ENCODE measurements around the gene KREMEN1.
A peak's percentile ranks its signal among the peaks of the same experiment; 100 is the strongest.
"Not testable (repeated sequence)": the region's sequence is repeated elsewhere in the genome, so short reads cannot be mapped to it uniquely, and the experiment has no call there.

Gene KREMEN1

GRCh38 chr22:29109822-29110221 is 37.0 kb downstream of the KREMEN1 start:
- no peak for DNase-seq

GRCh38 chr22:29110946-29111345 is 38.1 kb downstream of the KREMEN1 start:
- DNase-seq: no peak

GRCh38 chr22:29112121-29112520 is 39.3 kb downstream of the KREMEN1 start:
- no peak for DNase-seq

GRCh38 chr22:29112681-29113080 is 39.8 kb downstream of the KREMEN1 start:
- DNase-seq: no peak

- DNase-seq: no peak
These were observed 40.5 kb downstream of the KREMEN1 start for GRCh38 chr22:29113319-29113718.

- DNase-seq: no peak
These were observed 41.6 kb downstream of the KREMEN1 start for GRCh38 chr22:29114392-29114791.

GRCh38 chr22:29115682-29116288 is 43.0 kb downstream of the KREMEN1 start:
- DNase-seq: no peak

GRCh38 chr22:29116397-29117123 is 43.7 kb downstream of the KREMEN1 start:
- no peak for DNase-seq

- no peak for DNase-seq
These were observed 45.1 kb downstream of the KREMEN1 start for GRCh38 chr22:29117799-29118477.

GRCh38 chr22:29120098-29120912 is 47.5 kb downstream of the KREMEN1 start:
- not testable (repeated sequence) for DNase-seq

- DNase-seq: no peak
These were observed 48.3 kb downstream of the KREMEN1 start for GRCh38 chr22:29121124-29121523.

GRCh38 chr22:29122041-29122440 is 49.2 kb downstream of the KREMEN1 start:
- DNase-seq: peak; percentile 37

- no peak for DNase-seq
These were observed 52.1 kb downstream of the KREMEN1 start for GRCh38 chr22:29124777-29125442.

- DNase-seq: no peak
These were observed 52.6 kb downstream of the KREMEN1 start for GRCh38 chr22:29125443-29125778.

GRCh38 chr22:29125844-29126243 is 53.0 kb downstream of the KREMEN1 start:
- DNase-seq: no peak

- no peak for DNase-seq
These were observed 54.0 kb downstream of the KREMEN1 start for GRCh38 chr22:29126670-29127395.

GRCh38 chr22:29128891-29129807 is 56.3 kb downstream of the KREMEN1 start:
- no peak for DNase-seq

GRCh38 chr22:29129808-29130140 is 56.9 kb downstream of the KREMEN1 start:
- no peak for DNase-seq

GRCh38 chr22:29130476-29130875 is 57.6 kb downstream of the KREMEN1 start:
- DNase-seq: no peak

- no peak for DNase-seq
These were observed 60.8 kb downstream of the KREMEN1 start for GRCh38 chr22:29133603-29134133.

- DNase-seq: no peak
These were observed 61.6 kb downstream of the KREMEN1 start for GRCh38 chr22:29134448-29134847.

Data from activated CD4-positive, alpha-beta T cell treated with anti-CD3 and anti-CD28 coated beads, Interleukin-2, amount 50 U/mL, for 16 hours (primary cell).